HepG2 (cell line): Measurements from ENCODE around the gene PPIA. TPM values are rescaled to one million over a fixed set of nuclear protein-coding genes. Genes with fewer than 3 reads are reported as not detected.
A peak's percentile ranks its signal among the peaks of the same experiment; 100 is the strongest.

Source experiments
- ATF7-NPFF ChIP-seq: sonication (generic); formaldehyde crosslinking; IDR thresholded peaks from 2 replicates; pipeline ENCODE4 v1.8.1; 2023; ENCODE audit warnings: mild to moderate bottlenecking, low read depth, missing genetic modification reagents, moderate library complexity
- CENPBD1 ChIP-seq: sonication (generic); formaldehyde crosslinking; IDR thresholded peaks from 2 replicates; pipeline ENCODE4 v1.8.0; 2022; ENCODE audit warnings: missing genetic modification reagents, low read depth, mild to moderate bottlenecking, borderline replicate concordance
- CTCF ChIP-seq: sonication (generic); formaldehyde crosslinking; IDR thresholded peaks from 2 replicates; pipeline ENCODE4 v1.5.0; 2020; ENCODE audit warnings: mild to moderate bottlenecking, missing genetic modification reagents, moderate library complexity
- FOXC1 ChIP-seq: sonication (generic); formaldehyde crosslinking; IDR thresholded peaks from 2 replicates; pipeline ENCODE4 v1.8.0; 2022; ENCODE audit warnings: mild to moderate bottlenecking, missing genetic modification reagents, borderline replicate concordance
- MTA3 ChIP-seq: sonication (generic); formaldehyde crosslinking; IDR thresholded peaks from 2 replicates; pipeline ENCODE4 v1.4.0; 2020; ENCODE audit warnings: missing genetic modification reagents
- NBN ChIP-seq: fragments of 450-650 bp; conservative IDR thresholded peaks from 2 replicates; pipeline ENCODE4 v1.6.1; 2017
- PHB2 ChIP-seq: fragments of 450-650 bp; IDR thresholded peaks from 2 replicates; pipeline ENCODE4 v1.6.1; 2018; ENCODE audit not compliant: partially characterized antibody
- REXO4 ChIP-seq: sonication (generic); formaldehyde crosslinking; IDR thresholded peaks from 2 replicates; pipeline ENCODE4 v1.8.0; 2022; ENCODE audit warnings: missing genetic modification reagents, mild to moderate bottlenecking, borderline replicate concordance
- RNF2 ChIP-seq: fragments of 450-650 bp; conservative IDR thresholded peaks from 2 replicates; pipeline ENCODE4 v1.6.1; 2016; ENCODE audit warnings: low read depth
- YY1 ChIP-seq: IDR thresholded peaks from 2 replicates; pipeline ENCODE4 v1.6.1; 2011; ENCODE audit warnings: low read length, low read depth, moderate library complexity, mild to moderate bottlenecking; ENCODE audit not compliant: insufficient read depth, insufficient replicate concordance
- ZBTB20 ChIP-seq: sonication (generic); formaldehyde crosslinking; IDR thresholded peaks from 2 replicates; pipeline ENCODE4 v1.8.1; 2023; ENCODE audit warnings: missing genetic modification reagents, low read depth, mild to moderate bottlenecking, borderline replicate concordance
- ZBTB21 ChIP-seq: sonication (generic); formaldehyde crosslinking; IDR thresholded peaks from 2 replicates; pipeline ENCODE4 v1.4.0; 2020; ENCODE audit warnings: missing genetic modification reagents
- ZBTB34 ChIP-seq: sonication (generic); formaldehyde crosslinking; IDR thresholded peaks from 2 replicates; pipeline ENCODE4 v1.8.0; 2022; ENCODE audit warnings: mild to moderate bottlenecking, missing genetic modification reagents
- ZIK1 ChIP-seq: sonication (generic); formaldehyde crosslinking; IDR thresholded peaks from 2 replicates; pipeline ENCODE4 v1.5.0; 2020; ENCODE audit warnings: mild to moderate bottlenecking, low read depth, missing genetic modification reagents, borderline replicate concordance
- ZNF10 ChIP-seq: sonication (generic); formaldehyde crosslinking; IDR thresholded peaks from 2 replicates; pipeline ENCODE4 v1.4.0; 2020; ENCODE audit warnings: mild to moderate bottlenecking, low read depth, missing genetic modification reagents, borderline replicate concordance
- ZNF136 ChIP-seq: sonication (generic); formaldehyde crosslinking; IDR thresholded peaks from 2 replicates; pipeline ENCODE4 v1.8.1; 2022; ENCODE audit warnings: low read depth, mild to moderate bottlenecking, moderate library complexity, missing genetic modification reagents
- ZNF281 ChIP-seq: sonication (generic); formaldehyde crosslinking; IDR thresholded peaks from 2 replicates; pipeline ENCODE4 v1.4.0; 2020; ENCODE audit warnings: missing genetic modification reagents, borderline replicate concordance
- ZNF354B ChIP-seq: sonication (generic); formaldehyde crosslinking; IDR thresholded peaks from 2 replicates; pipeline ENCODE4 v1.8.0; 2022; ENCODE audit warnings: mild to moderate bottlenecking, missing genetic modification reagents
- ZNF431 ChIP-seq: sonication (generic); formaldehyde crosslinking; IDR thresholded peaks from 2 replicates; pipeline ENCODE4 v1.9.0; 2022; ENCODE audit warnings: missing genetic modification reagents, low read depth, mild to moderate bottlenecking, borderline replicate concordance
- ZNF44 ChIP-seq: sonication (generic); formaldehyde crosslinking; IDR thresholded peaks from 2 replicates; pipeline ENCODE4 v1.5.1; 2020; ENCODE audit warnings: mild to moderate bottlenecking, missing genetic modification reagents
- ZNF800 ChIP-seq: sonication (generic); formaldehyde crosslinking; IDR thresholded peaks from 2 replicates; pipeline ENCODE4 v1.4.0; 2020; ENCODE audit warnings: missing genetic modification reagents
- ZSCAN31 ChIP-seq: sonication (generic); formaldehyde crosslinking; IDR thresholded peaks from 2 replicates; pipeline ENCODE4 v1.5.0; 2020; ENCODE audit warnings: low read depth, mild to moderate bottlenecking, missing genetic modification reagents
- polyA plus RNA-seq, 8 experiments: library from polyadenylated mRNA; depleted of rRNA in 3 of 8; stranded (reverse) in 7 of 8; unstranded in 1 of 8; fragments of >200 nt; fragmentation: Illumina TruSeq in 4 of 8; extraction: Trizol in 4 of 8; gene quantifications; 2 replicates each; pipeline versions ENCODE4 v1.2.1 to v1.2.3, GENCODE V29; 2011 to 2016; ENCODE audit warnings: low read depth in 4 of 8, missing spikeins in 1 of 8, mixed read lengths in 1 of 8; ENCODE audit not compliant: insufficient read depth in 1 of 8
- total RNA-seq, 5 experiments: library from RNA; depleted of rRNA; stranded (reverse); fragments of >200 nt; fragmentation: Illumina TruSeq; extraction: Trizol; gene quantifications; 2 replicates each; pipeline ENCODE4 v1.2.3, GENCODE V29; 2016; ENCODE audit warnings: low read depth in 1 of 5

The PPIA gene
- total and polyA plus RNA-seq, 2 of the 13 experiments (the other 11 are each of a cell fraction or from before 2014, with no cell fraction given), result 2,268 to 3,010 TPM

- TF ChIP-seq YY1 (peak; percentile 66), NBN (no peak), ZNF281 (CRISPR knock-in tag) (peak; percentile 4; the same call in 1 of the 2 replicates), ZNF44 (CRISPR knock-in tag) (no peak), ZNF136 (0 out of 2 replicates have a peak, but pooled peaks have one; percentile 3), CENPBD1 (CRISPR knock-in tag) (no peak), RNF2 (no peak), FOXC1 (0 out of 2 replicates have a peak, but pooled peaks have one; percentile 14), CTCF (CRISPR knock-in tag) (no peak), PHB2 (no peak), ZBTB34 (no peak), ZNF354B (CRISPR knock-in tag) (no peak), ZBTB21 (CRISPR knock-in tag) (no peak), ATF7-NPFF (0 out of 2 replicates have a peak, but pooled peaks have one; percentile 40), ZBTB20 (no peak), REXO4 (CRISPR knock-in tag) (no peak), ZNF431 (peak; percentile 20; the same call in 1 of the 2 replicates), MTA3 (CRISPR knock-in tag) (no peak), ZNF10 (CRISPR knock-in tag) (no peak), ZIK1 (CRISPR knock-in tag) (no peak), ZSCAN31 (CRISPR knock-in tag) (no peak; the same call in 1 of the 2 replicates), ZNF800 (no peak)
Measured at GRCh38 chr7:44796034-44796503, 412 bp upstream of the PPIA start (continued).
